GM18508 (cell line): ENCODE results near the gene PSMD7.

Experiments
- ATAC-seq: cut with Tn5 transposase; IDR thresholded peaks from one replicate; pipeline ENCODE4 v1.9.1; 2021; ENCODE audit warnings: moderate number of reproducible peaks; ENCODE audit not compliant: insufficient read depth, unreplicated experiment

PSMD7 gene

GRCh38 chr16:74296432-74297144 lies at the start of gene PSMD7:
PSMD7 (plus strand) TSS chr16:74296814; CDS start chr16:74296915, 101 bp downstream.
- peak; percentile 84 for ATAC-seq

GRCh38 chr16:74249254-74249653 lies 47.4 kb upstream of the PSMD7 start:
- ATAC-seq, result no peak

DNA sequence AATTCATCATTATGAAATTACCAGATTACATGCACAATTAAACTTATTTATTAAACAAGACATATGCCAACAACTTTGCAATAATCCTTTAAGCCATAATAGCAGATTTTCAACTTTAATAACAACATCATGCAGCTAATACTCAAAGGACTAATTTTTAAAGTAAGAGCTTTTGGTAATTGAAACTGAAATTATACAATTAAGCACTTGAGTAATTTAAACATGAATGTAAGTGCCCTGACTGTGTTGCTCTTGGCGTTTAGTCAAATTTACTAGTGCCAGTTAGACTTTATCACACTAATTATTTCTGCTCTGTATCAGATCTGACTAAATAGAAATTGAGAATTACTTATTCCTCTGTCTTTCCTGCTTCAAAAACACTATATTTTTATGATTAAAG lies 46.8 kb upstream of the PSMD7 start:
- ATAC-seq, result no peak

DNA sequence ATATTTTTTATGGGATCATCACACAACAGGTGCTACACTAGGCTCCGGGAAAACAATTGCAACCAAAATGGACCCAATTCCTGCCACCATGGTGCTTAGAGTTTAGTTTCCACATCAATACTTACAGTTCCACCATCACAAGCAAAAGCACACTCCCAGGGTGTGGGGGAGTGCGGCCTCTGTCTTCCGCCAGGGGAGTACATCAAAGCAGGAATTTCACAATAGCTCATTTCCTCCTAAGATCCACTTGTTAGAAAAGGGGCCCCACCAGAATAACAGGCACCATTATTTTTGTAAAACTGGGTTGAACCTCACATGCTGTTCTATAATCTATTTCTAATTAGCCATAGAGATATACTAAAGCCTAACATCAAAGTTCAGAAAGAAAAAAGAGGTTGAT lies 44.3 kb upstream of the PSMD7 start:
- ATAC-seq, result no peak

- no peak for ATAC-seq
Observed at GRCh38 chr16:74253161-74253938, 43.3 kb upstream of the PSMD7 start.

- no peak for ATAC-seq
Observed at GRCh38 chr16:74257061-74257460, 39.6 kb upstream of the PSMD7 start.

GRCh38 chr16:74261068-74261467 lies 35.5 kb upstream of the PSMD7 start:
- no peak for ATAC-seq

- no peak for ATAC-seq
Observed at GRCh38 chr16:74264811-74265210, 31.8 kb upstream of the PSMD7 start.

DNA sequence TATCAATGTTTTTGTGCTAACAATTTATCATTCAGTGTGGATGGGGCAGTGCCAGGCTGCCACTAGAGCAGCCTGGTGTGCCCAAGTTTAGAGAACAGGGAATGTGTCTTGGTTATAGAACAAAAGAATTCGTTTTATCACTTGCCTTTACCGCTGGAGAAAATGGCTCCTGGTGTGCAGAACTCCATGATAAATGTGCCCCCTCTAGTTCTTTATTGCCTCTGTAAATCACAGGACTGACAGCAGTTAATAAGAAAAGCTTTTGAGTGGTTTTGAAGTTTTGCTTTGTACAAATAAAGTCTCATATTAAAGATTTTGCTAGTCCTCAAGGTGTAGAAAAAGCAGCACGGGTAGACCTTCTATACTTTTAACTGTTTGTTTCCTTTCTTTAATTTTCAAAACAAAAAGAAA lies 28.2 kb upstream of the PSMD7 start:
- no peak for ATAC-seq

DNA sequence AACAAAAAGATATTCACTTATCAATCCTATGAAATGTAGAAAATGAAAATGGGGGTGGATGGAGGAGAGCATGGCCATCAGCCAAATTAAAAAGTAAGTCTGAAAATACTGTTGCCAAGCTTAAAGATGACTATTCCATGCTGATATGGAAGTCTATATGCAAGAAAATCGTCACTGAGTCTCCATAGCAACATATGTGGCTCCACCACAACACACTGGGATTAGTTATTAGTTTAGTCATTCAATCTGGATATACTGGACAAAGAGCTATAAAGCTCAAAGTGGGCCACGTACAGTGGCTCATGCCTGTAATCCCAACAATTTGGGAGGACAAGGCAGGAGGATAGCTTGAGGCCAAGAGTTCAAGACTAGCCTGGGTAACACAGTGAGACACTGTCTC lies 24.7 kb upstream of the PSMD7 start:
- ATAC-seq, result no peak

DNA sequence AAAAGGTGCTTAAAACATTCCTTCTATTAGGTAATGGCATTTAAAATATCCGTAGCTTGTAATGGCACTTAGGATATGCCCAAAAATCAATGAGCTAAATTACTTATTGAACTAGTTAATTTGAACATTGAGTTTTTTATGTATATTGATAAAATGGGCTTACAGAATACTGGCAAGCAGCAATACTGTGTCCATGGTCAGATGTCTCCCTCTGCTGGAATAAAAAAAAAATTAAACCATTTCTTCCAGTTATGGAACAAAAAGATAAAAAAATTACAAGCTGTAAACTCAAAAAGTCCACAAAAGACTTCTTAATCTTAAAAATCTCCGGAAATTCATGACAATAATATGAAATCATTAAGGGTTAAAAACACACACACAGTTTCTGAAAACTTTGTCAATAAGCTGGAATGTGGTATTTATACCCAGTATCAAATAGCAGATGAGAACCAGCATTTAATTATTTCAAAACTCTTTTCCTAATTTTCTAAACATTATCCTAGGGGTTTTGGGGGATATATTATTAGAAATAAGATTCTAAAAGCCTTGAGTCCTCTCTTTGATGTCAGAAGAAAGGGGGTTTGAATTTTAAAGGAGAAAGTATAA lies 21.5 kb upstream of the PSMD7 start:
- ATAC-seq, result no peak

DNA sequence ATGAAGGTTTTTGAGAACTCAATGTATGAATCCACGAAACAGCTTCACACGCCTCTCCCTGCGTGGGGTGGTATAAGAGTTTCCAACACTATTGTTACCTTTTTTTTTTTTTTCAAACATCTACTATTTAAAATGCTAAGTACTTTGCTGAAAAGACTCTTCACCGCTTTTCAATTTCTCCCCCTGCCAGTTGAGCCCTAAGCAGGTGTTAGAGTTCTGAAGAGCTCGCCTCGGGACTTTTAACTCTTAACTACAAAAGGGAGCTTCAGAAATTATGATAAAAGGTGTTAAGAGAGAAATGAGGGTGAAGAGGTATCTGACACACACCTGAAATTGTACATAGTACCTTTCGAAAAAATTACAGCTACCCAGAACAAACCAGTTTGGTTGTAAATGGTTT lies 20.9 kb upstream of the PSMD7 start:
- ATAC-seq, result no peak

DNA sequence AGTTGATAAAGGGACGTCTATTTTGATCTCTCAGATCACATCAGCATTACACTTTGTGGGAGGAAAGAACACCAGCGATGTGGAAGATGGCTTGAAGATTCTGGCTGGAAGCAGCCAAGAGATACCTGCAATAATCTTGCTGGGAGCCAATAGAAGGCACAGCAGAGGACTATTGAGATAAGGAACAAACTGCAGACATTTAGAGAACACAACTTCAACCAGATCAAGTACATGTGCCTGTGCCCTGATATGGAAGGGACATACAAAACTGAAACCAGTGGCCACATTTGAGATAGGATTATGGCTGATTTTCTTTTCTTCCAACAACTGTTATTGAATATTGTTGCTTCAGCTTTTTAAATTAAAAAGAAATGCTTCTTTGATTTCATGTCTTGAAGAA lies 18.6 kb upstream of the PSMD7 start:
- ATAC-seq, result no peak

DNA sequence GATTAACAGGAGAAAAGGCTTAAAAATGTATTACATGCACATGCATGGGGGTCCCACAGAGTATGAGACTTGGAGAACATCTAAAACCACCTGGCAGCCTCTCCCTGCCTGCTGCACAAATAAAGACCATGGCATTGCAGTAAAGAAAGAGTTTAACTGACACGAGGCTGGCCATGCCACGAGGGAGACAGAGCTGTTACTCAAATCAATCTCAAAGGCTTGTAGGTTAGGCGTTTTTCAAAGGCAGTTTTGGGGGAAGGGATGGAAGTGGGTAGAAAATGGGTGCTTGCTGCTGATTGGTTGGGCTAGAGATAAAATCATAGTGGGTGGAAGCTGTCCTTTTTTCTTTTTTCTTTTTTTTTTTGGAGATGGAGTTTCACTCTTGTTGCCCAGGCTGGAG lies 17.3 kb upstream of the PSMD7 start:
- ATAC-seq, result no peak

GRCh38 chr16:74279805-74280204 lies 16.8 kb upstream of the PSMD7 start:
- ATAC-seq, result no peak

- no peak for ATAC-seq
Observed at GRCh38 chr16:74280448-74280847, 16.2 kb upstream of the PSMD7 start.

GRCh38 chr16:74281300-74281699 lies 15.3 kb upstream of the PSMD7 start:
- no peak for ATAC-seq

DNA sequence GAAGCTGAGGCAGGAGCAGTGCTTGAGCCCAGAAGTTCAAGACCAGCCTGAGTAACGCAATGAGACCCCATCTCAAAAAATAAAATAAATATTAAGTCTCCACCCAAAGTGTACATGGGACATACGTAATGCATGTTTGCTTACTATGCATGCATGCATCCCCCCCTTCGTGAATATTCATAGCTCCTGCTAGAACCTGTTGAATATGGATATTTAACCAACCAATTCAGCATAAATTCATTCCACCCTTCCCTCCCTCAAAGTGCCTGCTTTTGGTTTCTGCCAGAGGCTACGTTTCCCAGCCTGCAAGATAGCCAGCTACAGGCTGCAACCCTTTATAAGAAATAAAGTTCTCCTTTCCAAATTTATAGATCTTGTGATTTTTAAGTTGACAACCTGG lies 12.9 kb upstream of the PSMD7 start:
- no peak for ATAC-seq

DNA sequence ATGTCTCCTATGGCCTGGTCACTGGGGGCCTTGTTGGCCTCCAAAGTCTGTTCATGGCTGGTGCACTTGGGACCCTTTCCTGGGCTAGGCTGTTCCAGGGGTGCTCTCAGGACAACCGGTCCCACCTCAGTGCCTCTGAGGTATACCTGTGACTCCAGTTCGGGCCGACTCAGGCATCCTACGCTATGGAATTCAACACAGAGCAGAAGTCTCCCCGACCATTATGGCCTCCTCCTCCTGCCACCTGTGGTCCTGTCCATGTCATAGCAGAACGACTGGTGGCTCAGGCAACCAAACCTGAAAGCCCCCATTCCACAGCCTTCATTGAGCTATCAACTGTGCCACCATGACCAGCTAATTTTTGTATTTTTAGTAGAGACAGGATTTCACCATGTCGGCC lies 8.5 kb upstream of the PSMD7 start:
- ATAC-seq, result no peak

DNA sequence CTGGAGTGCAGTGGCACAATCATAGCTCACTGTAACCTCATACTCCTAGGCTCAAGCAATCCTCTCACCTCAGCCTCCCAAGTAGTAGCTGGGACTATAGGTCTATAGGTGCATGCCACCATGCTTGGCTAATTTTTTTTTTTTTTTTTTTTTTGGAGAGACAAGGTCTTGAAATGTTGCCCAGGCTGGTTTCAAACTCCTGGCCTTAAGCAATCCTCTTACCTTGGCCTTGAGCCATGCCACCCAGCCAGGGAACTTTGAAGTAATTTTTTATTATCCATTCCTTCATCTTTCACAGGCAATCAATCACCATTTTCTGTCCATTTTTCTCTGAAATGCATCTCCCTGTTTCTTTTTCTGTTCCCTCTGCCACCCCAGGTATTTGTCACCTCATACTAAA lies 6.3 kb upstream of the PSMD7 start:
- no peak for ATAC-seq

DNA sequence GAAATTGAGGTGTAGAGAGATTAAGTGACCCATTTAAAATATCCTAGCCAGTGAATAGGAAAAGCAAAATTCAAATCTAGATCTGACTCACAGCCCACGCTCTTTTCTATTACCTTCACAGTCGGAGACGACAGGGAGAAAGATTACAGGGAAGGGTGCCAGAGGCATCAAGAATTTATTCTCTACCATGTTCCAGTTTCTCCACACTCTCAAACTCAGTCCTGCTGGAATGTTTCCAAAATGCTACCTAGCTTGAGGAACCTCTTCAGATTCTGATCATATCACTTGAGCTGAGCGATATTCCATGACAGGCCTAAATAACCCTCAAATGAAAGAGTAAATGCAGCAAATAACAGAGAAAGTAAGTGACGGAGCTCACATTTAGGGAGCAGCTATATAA lies 5.4 kb upstream of the PSMD7 start:
- no peak for ATAC-seq
